ENCODE measurements around the gene SNX2.

- TF ChIP-seq CTCF (IDR thresholded peaks at IDR 0.05) = no peak
- no peak for TF ChIP-seq ZFX (IDR thresholded peaks at IDR 0.05; ENCODE audit: borderline replicate concordance)
Observed at GRCh38 chr5:122835681-122836080, 60.8 kb downstream of the SNX2 start.
